OCI-LY1 (cell line): ENCODE data around the gene SMYD2.
A peak's percentile ranks its signal among the peaks of the same experiment; 100 is the strongest.

Source experiments
- EZH2 ChIP-seq: fragments of 200-600 bp; sonication (generic), shearing (Covaris generic); IDR thresholded peaks from 2 replicates; pipeline ENCODE4 v1.8.0; 2017; ENCODE audit warnings: borderline replicate concordance, mixed run types, mild to moderate bottlenecking, antibody characterized with exemption, low read length, moderate library complexity, mixed read lengths
- TF ChIP-seq, protein P1 (sequence below): fragments of 200-600 bp; sonication (generic), shearing (Covaris generic); IDR thresholded peaks from 2 replicates; pipeline ENCODE4 v1.5.1; 2017; ENCODE audit warnings: mild to moderate bottlenecking, antibody characterized with exemption, low read length, moderate library complexity, mixed read lengths

DNA sequence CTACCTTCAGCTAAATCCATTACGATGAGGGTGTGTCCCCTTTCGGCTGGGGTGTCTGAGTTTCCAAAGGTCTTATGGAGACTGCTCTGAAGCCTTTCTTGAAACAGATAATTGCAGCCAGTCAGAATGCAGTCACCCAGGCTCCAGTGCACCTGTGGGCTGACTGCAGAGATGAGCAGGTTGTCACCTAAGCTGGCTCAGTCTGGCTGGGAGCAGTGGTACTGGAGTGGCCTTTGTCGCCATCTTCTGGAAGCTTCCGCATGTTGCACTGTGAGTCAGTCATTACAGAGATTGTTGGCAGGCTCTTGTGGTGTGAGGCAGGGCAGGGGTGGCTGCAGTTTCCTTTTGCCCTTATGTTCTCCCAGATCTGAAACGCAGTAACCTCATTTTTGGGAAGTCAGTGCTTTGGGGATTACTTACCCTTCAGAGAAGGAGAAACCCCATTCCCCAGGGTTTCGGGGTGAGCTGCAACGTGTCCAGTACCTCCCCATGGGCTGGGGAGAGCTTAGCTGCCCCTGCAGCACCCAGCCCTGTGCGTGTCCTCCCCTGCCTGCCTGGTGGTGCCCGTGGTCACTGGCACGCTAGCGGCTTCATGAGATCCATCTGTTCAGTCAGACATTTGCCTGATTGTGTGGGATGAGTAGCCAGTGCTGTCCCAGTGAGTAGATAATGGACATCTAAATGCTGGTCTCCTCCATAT, 48.0 kb downstream of the SMYD2 start:
- TF ChIP-seq EZH2: no peak
- TF ChIP-seq, protein P1, sequence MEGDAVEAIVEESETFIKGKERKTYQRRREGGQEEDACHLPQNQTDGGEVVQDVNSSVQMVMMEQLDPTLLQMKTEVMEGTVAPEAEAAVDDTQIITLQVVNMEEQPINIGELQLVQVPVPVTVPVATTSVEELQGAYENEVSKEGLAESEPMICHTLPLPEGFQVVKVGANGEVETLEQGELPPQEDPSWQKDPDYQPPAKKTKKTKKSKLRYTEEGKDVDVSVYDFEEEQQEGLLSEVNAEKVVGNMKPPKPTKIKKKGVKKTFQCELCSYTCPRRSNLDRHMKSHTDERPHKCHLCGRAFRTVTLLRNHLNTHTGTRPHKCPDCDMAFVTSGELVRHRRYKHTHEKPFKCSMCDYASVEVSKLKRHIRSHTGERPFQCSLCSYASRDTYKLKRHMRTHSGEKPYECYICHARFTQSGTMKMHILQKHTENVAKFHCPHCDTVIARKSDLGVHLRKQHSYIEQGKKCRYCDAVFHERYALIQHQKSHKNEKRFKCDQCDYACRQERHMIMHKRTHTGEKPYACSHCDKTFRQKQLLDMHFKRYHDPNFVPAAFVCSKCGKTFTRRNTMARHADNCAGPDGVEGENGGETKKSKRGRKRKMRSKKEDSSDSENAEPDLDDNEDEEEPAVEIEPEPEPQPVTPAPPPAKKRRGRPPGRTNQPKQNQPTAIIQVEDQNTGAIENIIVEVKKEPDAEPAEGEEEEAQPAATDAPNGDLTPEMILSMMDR: peak; percentile 93
